ENCODE results near the gene PCTP. TPM values are rescaled to one million over a fixed set of nuclear protein-coding genes. Genes with fewer than 3 reads are reported as not detected.

The PCTP gene
- total RNA-seq, 2 experiments from 2014 or later, result 8.7 to 9.2 TPM

GRCh38 chr17:55722016-55722736 lies 28.7 kb upstream of the PCTP start:
- no peaks in the 10 kb centered on the region for H3K9me3 Mint-ChIP-seq
- no peak for DNase-seq
- no peak overlapping the region for H3K27ac Mint-ChIP-seq
- H3K4me3 Mint-ChIP-seq, result no peak overlapping the region
- peaks cover 8% of the 10 kb centered on the region for H3K4me1 Mint-ChIP-seq
- peaks cover 61% of the 10 kb centered on the region for H3K27me3 Mint-ChIP-seq
- H3K36me3 Mint-ChIP-seq, result no peaks in the 10 kb centered on the region

DNA sequence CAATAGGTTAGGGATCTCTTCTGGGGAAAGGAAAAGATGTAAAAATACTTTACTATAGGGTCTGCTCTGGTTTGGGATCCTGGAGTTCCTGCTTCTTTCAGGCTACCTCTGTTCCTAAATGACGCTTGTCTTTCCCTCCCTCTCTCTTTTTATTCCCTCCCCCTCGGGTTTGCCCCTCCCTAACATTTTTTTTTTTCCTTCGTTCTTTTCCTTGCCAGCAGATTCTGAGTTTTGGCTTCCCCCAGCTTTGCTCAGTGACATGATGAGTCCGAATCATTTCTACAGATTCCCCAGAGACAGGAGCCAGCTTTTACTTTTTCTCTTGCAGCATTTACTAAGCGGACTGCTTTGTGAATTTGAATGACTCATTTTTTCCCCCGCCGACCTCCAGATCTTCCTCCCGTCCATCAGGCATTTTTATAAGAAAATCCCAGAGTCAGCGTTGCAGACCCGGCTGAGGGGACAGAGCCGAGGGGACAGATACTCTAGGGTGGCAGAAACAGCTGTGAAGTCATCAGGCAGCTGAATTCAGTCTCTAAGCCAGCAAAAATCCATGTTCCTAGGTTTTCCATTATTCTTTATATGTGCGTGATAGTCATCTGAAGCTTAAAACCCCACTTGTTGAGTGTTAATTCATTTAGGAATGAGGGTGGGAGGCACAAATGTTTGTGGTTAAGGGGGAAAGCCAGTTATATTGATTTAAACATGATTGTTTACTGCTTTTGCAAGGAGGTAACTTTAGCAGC lies 27.9 kb upstream of the PCTP start, which contains the start of gene TMEM100:
Gene TMEM100 (minus strand): TSS at position 123 of the 746 bp plus-strand sequence. CDS start 1,794 bp downstream, outside the sequence.
- H3K36me3 Mint-ChIP-seq, result no peaks in the 10 kb centered on the region
- H3K27ac Mint-ChIP-seq, result no peak within 1 kb of the TSS
- H3K4me1 Mint-ChIP-seq, result peaks cover 8% of the 10 kb centered on the region
- no peak within 1 kb of the TSS for H3K4me3 Mint-ChIP-seq
- peaks cover 69% of the 10 kb centered on the region for H3K27me3 Mint-ChIP-seq
- H3K9me3 Mint-ChIP-seq, result no peaks in the 10 kb centered on the region
- no peak for DNase-seq

- Mint-ChIP-seq H3K4me3 (no peak overlapping the region), H3K36me3 (no peaks in the 10 kb centered on the region), H3K9me3 (no peaks in the 10 kb centered on the region), H3K4me1 (peaks cover 8% of the 10 kb centered on the region), H3K27ac (no peak overlapping the region), H3K27me3 (peaks cover 69% of the 10 kb centered on the region)
- no peak for DNase-seq
Observed at GRCh38 chr17:55723488-55723848, 27.4 kb upstream of the PCTP start.

DNA sequence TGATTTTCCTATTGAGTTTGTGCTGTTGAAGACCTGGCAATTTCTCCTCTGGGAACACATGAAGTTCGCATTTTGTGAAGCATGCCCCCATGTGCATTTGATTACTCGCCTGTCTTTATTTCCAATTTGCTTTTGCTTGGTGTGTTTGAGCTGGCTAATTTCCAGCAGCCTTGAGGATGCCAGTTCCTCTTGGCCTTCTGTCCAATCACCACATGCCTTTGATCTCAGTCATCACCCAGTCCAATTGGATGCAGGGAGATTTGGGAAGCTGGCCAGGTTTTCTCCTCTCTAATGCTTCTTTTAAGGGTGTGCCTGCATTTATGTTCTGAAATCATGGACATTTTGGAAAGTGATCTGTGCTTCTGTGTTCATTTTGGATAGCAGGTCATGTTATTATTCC lies 24.4 kb upstream of the PCTP start:
- Mint-ChIP-seq H3K4me1 (peaks cover 13% of the 10 kb centered on the region), H3K27me3 (peaks cover 73% of the 10 kb centered on the region), H3K9me3 (no peaks in the 10 kb centered on the region), H3K36me3 (no peaks in the 10 kb centered on the region), H3K4me3 (no peak overlapping the region), H3K27ac (no peak overlapping the region)
- DNase-seq, result no peak

- no peak overlapping the region for H3K27ac Mint-ChIP-seq
- DNase-seq, result no peak
- H3K27me3 Mint-ChIP-seq, result peaks cover 73% of the 10 kb centered on the region
- H3K4me3 Mint-ChIP-seq, result no peak overlapping the region
- no peaks in the 10 kb centered on the region for H3K9me3 Mint-ChIP-seq
- no peaks in the 10 kb centered on the region for H3K36me3 Mint-ChIP-seq
- peaks cover 18% of the 10 kb centered on the region for H3K4me1 Mint-ChIP-seq
Observed at GRCh38 chr17:55727275-55727674, 23.6 kb upstream of the PCTP start.

DNA sequence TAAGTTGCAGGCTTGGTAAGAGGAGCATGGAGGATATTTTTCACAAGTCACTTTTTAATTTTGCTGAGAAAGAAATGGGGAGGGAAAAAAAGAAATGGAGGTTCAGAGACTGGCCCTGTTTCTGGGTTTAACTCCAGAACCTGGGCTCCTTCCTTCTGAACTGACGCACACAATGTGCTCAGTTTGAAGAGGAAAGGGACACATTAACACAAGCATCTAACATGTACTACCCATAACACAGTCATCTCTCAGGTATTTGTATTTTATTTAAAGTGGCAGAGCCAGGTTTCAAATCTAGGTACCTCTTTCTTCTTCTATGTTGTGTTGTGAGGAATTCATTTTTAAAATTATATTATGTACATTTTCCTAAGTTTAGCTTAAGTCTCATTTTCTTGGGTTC lies 22.9 kb upstream of the PCTP start:
- H3K27ac Mint-ChIP-seq, result no peak overlapping the region
- H3K36me3 Mint-ChIP-seq, result no peaks in the 10 kb centered on the region
- DNase-seq, result no peak
- no peaks in the 10 kb centered on the region for H3K9me3 Mint-ChIP-seq
- H3K27me3 Mint-ChIP-seq, result peaks cover 71% of the 10 kb centered on the region
- H3K4me1 Mint-ChIP-seq, result peaks cover 17% of the 10 kb centered on the region
- H3K4me3 Mint-ChIP-seq, result no peak overlapping the region

DNA sequence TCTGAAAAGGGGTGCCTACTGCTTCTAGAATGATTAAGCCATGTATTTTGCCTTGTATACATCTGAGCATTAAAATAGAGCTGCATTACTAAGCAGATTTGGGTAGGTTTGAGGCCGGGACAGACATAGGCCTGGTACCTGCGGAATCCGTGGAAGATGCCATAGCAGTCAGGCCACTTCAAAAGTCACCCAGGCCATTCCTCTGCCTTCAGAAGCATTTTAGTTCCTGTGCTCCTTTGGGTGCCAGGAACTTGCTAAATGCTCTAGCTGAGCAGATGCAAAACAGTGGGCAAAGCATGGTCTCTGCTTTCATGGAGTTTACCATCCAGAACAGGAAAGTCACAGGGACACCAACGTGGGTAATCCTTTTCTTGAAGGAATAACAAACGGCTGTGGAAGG lies 22.5 kb upstream of the PCTP start:
- H3K27ac Mint-ChIP-seq, result no peak overlapping the region
- H3K4me1 Mint-ChIP-seq, result peaks cover 20% of the 10 kb centered on the region
- no peaks in the 10 kb centered on the region for H3K9me3 Mint-ChIP-seq
- H3K4me3 Mint-ChIP-seq, result no peak overlapping the region
- peaks cover 69% of the 10 kb centered on the region for H3K27me3 Mint-ChIP-seq
- H3K36me3 Mint-ChIP-seq, result no peaks in the 10 kb centered on the region
- DNase-seq, result no peak

DNA sequence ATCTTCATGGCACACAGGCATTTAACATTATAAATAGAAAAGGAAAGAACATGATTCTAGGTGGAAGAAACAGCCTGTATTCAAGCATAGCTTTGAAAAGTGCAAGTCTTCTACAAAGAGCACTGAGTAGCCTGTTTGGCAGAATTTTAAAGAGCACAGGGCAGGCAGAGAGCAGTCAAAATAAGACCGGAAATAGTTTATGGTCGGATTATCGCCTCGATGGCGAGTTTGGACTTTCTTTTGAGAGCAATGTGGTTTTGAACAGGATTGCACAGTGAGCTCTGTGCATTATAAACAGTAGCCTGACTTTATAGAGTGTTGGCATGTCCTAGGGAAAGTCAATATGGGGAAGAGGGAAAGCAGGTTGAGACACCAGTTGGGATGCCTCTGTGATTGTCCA lies 22.0 kb upstream of the PCTP start:
- H3K9me3 Mint-ChIP-seq, result no peaks in the 10 kb centered on the region
- H3K27me3 Mint-ChIP-seq, result peaks cover 68% of the 10 kb centered on the region
- peaks cover 25% of the 10 kb centered on the region for H3K4me1 Mint-ChIP-seq
- no peak overlapping the region for H3K27ac Mint-ChIP-seq
- no peak overlapping the region for H3K4me3 Mint-ChIP-seq
- DNase-seq, result no peak
- H3K36me3 Mint-ChIP-seq, result no peaks in the 10 kb centered on the region

- H3K27me3 Mint-ChIP-seq, result peaks cover 64% of the 10 kb centered on the region
- no peaks in the 10 kb centered on the region for H3K9me3 Mint-ChIP-seq
- no peak for DNase-seq
- H3K27ac Mint-ChIP-seq, result no peak overlapping the region
- no peak overlapping the region for H3K4me3 Mint-ChIP-seq
- no peaks in the 10 kb centered on the region for H3K36me3 Mint-ChIP-seq
- peaks cover 31% of the 10 kb centered on the region for H3K4me1 Mint-ChIP-seq
Observed at GRCh38 chr17:55729484-55729883, 21.4 kb upstream of the PCTP start.

GRCh38 chr17:55730380-55730779 lies 20.5 kb upstream of the PCTP start:
- peaks cover 35% of the 10 kb centered on the region for H3K4me1 Mint-ChIP-seq
- peaks cover 55% of the 10 kb centered on the region for H3K27me3 Mint-ChIP-seq
- H3K9me3 Mint-ChIP-seq, result no peaks in the 10 kb centered on the region
- no peak overlapping the region for H3K27ac Mint-ChIP-seq
- H3K36me3 Mint-ChIP-seq, result no peaks in the 10 kb centered on the region
- no peak for DNase-seq
- H3K4me3 Mint-ChIP-seq, result no peak overlapping the region

DNA sequence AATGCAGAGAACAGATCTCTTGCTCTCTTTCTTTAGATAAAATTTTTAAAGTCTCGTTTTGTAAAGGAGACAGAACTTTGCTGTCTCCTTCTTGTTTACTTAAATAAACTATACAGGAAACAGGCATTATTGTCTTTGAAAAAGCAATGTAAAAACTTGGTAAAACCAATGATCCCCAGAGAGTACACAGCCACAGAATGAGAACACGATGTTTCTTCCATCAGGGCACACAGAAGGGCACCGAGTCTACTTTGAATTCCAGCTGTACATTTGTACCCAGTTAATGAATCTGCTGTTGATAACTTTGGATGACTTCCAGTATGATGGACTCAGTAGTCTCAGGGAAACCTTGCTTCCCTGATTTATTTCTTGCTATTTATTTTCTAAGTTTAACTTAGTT lies 20.0 kb upstream of the PCTP start:
- Mint-ChIP-seq H3K36me3 (no peaks in the 10 kb centered on the region), H3K27ac (no peak overlapping the region), H3K27me3 (peaks cover 54% of the 10 kb centered on the region), H3K4me1 (peaks cover 38% of the 10 kb centered on the region), H3K9me3 (no peaks in the 10 kb centered on the region), H3K4me3 (no peak overlapping the region)
- DNase-seq, result no peak

DNA sequence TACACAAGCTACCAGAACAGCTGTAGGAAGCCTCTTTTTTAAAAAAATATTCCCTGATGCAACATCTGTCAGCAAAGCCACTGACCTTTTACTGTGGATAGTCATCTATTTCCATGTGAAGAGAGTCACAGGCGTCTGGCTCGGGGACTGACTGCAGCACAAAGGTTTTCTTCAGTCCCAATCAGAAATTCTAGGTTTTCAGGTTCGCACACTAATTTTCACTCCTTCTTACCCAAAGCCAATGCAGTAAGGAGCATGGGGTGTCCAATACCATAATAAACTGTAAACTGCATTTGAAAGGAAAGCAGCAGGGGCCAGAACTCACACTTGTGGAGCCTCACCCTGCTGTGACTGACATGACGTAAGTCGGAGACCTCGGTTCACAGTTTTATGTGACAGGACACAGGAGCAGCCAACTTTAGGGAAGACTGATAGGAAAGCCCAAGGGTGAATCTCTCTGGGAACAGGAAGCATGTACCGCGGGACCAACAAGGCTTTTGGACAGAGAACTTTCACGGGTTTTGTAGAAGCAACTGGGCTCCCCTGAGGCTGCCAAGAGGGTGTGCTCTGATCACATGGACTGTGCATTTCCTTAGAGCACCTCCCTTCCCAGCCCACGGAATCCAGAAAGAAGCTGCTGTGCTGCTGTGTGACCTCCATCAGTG lies 19.1 kb upstream of the PCTP start:
- H3K4me1 Mint-ChIP-seq, result peaks cover 39% of the 10 kb centered on the region
- H3K4me3 Mint-ChIP-seq, result no peak overlapping the region
- H3K9me3 Mint-ChIP-seq, result no peaks in the 10 kb centered on the region
- H3K36me3 Mint-ChIP-seq, result no peaks in the 10 kb centered on the region
- peak; percentile 14 for DNase-seq
- peaks cover 49% of the 10 kb centered on the region for H3K27me3 Mint-ChIP-seq
- H3K27ac Mint-ChIP-seq, result no peak overlapping the region

DNA sequence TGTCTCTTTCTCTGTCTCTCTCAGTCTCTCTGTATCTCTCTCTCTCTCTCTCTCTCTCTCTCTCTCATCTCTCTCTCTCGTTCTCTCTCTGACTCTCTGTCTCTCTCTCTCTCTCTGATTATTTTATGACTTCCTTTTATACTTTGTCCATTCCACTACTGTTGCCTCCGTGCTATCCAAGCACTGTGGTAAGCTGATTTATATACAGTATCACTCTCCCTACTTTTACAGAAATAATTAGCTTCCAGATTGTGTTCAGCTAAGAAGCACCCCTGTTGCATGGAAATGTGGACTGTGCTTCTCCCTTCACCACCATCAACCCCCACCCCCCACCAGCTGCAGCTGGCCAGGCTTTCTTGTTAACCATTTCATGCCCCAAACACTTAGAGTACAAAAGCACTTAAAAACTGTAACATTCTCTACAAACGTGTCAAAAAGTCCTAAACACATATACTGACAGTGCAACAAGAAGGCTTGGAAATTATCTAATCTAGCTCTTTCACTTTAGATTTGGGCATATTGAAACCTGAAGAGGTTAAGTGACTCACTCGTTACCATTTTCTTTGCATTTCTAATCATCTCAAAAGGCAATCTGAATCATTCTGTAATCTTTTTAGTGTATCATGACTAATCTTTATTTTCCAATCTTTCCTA lies 16.6 kb upstream of the PCTP start:
- Mint-ChIP-seq H3K27me3 (peaks cover 43% of the 10 kb centered on the region), H3K27ac (peak overlapping the region; percentile 85), H3K4me1 (peaks cover 39% of the 10 kb centered on the region), H3K36me3 (no peaks in the 10 kb centered on the region), H3K9me3 (no peaks in the 10 kb centered on the region), H3K4me3 (peak overlapping the region; percentile 50)
- peak; percentile 11 for DNase-seq

DNA sequence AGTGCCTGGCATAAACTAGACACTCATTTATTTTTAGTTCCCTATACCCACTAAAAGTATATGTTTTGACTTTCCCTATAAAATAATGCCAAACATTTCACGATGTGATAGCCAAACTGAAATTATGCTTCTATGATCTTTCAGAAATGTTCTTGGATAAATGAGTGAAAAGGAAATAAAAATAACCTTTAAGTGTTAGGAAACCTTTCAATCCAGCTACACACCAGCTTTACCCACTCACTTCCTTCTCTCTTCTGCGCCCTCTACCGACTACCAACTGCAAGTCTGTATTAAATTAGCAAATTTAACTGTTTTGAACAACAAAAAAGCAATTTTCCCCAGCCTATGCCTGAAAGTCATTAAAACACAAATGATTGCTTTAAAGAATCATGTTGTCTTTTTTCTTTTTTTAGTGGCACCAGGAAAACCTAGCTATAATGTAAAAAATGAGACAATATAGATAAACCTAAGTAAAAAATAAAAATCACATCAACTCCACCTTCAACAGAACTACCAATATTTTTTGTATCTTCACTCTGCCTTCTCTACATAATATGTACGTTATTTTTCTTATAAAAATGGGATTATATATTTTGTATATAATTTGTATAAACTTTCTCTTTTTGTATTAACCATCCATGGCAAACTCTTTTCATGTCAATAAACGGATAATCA lies 15.0 kb upstream of the PCTP start:
- Mint-ChIP-seq H3K27ac (peak overlapping the region; percentile 29), H3K36me3 (no peaks in the 10 kb centered on the region), H3K27me3 (peaks cover 40% of the 10 kb centered on the region), H3K4me1 (peaks cover 39% of the 10 kb centered on the region), H3K4me3 (no peak overlapping the region), H3K9me3 (no peaks in the 10 kb centered on the region)
- no peak for DNase-seq
